Body of pancreas (tissue), 4 donors: ENCODE data around the gene INA.

Experiments used
- CTCF ChIP-seq, 7 experiments: fragments of 450-650 bp in 4 of 7; fragments of 200-600 bp in 3 of 7; sonication (generic) in 3 of 7; IDR thresholded peaks; one replicate each; pipeline ENCODE4 v1.5.1; 2016 to 2019; ENCODE audit warnings: antibody characterized with exemption in 7 of 7
- POLR2A ChIP-seq, 3 donors: fragments of 450-650 bp; IDR thresholded peaks; one replicate each; pipeline ENCODE4 v1.6.1; 2016; ENCODE audit warnings: antibody characterized with exemption in 3 of 3, mild to moderate bottlenecking in 2 of 3

GRCh38 chr10:103307594-103307993 is 30.7 kb downstream of the INA start:
- TF ChIP-seq CTCF (IDR thresholded peaks at IDR 0.05) = no peak
- TF ChIP-seq POLR2A (IDR thresholded peaks at IDR 0.05) = no peak
